ENCODE results near the gene SPECC1. TPM values are rescaled to one million over a fixed set of nuclear protein-coding genes. Genes with fewer than 3 reads are reported as not detected.

The SPECC1 gene
- total RNA-seq, 1 experiment from 2014 or later, result 55.3 TPM

DNA sequence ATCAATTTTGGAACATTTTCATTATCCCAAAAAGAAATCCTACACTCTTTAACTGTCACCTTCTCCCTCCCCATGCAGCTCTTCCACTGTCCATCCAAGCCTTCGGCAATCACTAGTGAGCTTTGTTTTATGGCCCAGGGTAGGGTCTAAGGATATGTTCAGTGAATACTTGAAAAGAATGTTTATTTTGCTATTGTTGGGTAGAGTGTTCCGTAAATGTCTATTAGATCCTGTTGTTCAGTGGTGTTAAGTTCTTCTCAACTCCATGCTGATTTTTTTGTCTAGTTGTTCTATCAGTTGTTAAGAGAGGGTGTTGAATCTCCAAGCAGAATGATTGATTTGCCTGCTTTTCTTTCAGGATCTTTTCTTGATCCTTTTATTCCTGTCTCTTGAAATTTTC lies 29.9 kb downstream of the SPECC1 start:
- H3K4me3 Mint-ChIP-seq (ENCODE audit: unreplicated experiment), result no peak overlapping the region
- no TSS peak for BruUV-seq (replicated peaks)
- peaks cover 13% of the 10 kb centered on the region for H3K27me3 Mint-ChIP-seq (ENCODE audit: insufficient read depth, unreplicated experiment)
- CTCF ChIA-PET, result no interaction called here
- no peak overlapping the region for H3K27ac Mint-ChIP-seq (ENCODE audit: low read depth, unreplicated experiment)
- DNase-seq (ENCODE audit: unreplicated experiment), result no peak
- no peaks in the 10 kb centered on the region for H3K9me3 Mint-ChIP-seq (ENCODE audit: unreplicated experiment)
- intact Hi-C loops (cut with micrococcal nuclease), result no loop called here
- POLR2A ChIA-PET, result interaction anchor here (0.6 kb wide), 1 partner anchor 10 kb away, joined by 3 read pairs; no protein-coding TSS in a partner anchor
- H3K4me1 Mint-ChIP-seq (ENCODE audit: insufficient read depth, unreplicated experiment), result no peaks in the 10 kb centered on the region
- no peaks in the 10 kb centered on the region for H3K36me3 Mint-ChIP-seq (ENCODE audit: insufficient read depth, unreplicated experiment)
- TF ChIP-seq, protein P1, sequence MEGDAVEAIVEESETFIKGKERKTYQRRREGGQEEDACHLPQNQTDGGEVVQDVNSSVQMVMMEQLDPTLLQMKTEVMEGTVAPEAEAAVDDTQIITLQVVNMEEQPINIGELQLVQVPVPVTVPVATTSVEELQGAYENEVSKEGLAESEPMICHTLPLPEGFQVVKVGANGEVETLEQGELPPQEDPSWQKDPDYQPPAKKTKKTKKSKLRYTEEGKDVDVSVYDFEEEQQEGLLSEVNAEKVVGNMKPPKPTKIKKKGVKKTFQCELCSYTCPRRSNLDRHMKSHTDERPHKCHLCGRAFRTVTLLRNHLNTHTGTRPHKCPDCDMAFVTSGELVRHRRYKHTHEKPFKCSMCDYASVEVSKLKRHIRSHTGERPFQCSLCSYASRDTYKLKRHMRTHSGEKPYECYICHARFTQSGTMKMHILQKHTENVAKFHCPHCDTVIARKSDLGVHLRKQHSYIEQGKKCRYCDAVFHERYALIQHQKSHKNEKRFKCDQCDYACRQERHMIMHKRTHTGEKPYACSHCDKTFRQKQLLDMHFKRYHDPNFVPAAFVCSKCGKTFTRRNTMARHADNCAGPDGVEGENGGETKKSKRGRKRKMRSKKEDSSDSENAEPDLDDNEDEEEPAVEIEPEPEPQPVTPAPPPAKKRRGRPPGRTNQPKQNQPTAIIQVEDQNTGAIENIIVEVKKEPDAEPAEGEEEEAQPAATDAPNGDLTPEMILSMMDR (IDR thresholded peaks at IDR 0.05; ENCODE audit: unreplicated experiment), result no peak

DNA sequence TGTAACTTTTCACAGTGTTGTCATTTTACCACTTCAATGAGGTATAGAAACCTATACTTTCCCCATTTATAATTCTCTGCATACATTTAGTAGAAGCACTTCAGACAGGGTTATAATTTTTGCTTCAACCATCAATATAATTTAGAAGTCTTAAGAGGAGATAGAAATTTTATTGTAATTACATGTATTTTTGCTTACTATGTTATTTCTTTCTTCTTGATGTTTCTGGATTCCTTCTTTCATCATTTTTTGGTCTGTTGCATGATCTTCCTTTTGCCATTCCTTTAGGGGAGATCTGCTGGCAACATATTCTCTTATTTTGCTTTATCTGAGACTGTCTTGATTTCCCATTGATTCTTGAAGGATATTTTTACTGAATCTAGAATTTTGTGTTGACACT lies 31.1 kb downstream of the SPECC1 start:
- TF ChIP-seq, protein P1 (IDR thresholded peaks at IDR 0.05; ENCODE audit: unreplicated experiment), result no peak
- Mint-ChIP-seq H3K4me1 (ENCODE audit: insufficient read depth, unreplicated experiment) (no peaks in the 10 kb centered on the region), H3K36me3 (ENCODE audit: insufficient read depth, unreplicated experiment) (no peaks in the 10 kb centered on the region), H3K27me3 (ENCODE audit: insufficient read depth, unreplicated experiment) (peaks cover 13% of the 10 kb centered on the region), H3K4me3 (ENCODE audit: unreplicated experiment) (no peak overlapping the region), H3K9me3 (ENCODE audit: unreplicated experiment) (no peaks in the 10 kb centered on the region), H3K27ac (ENCODE audit: low read depth, unreplicated experiment) (no peak overlapping the region)
- POLR2A ChIA-PET, result interaction anchor here (0.7 kb wide), 1 partner anchor 20 kb away, joined by 3 read pairs; no protein-coding TSS in a partner anchor
- DNase-seq (ENCODE audit: unreplicated experiment), result no peak
- CTCF ChIA-PET, result no interaction called here
- intact Hi-C loops (cut with micrococcal nuclease), result no loop called here
- BruUV-seq (replicated peaks), result no TSS peak

DNA sequence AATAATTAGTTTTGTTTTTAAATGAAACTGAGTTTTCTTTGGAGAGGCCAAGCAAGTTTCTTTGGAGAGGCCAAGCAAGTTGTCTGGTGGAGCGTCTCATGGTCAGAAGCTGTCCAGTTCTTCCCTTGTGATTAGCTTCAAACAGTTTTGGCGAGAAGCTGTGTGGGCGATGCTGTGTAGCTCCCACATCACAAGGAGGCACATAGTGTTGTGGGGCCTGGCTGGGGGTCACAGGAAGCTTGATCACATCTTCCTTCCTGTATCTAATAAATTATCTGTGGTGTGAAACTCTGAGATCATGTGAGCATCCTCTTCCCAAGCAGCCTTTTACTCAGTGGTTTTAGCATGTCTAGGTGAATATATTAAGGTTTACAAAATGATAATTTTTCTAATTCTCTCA lies 33.9 kb downstream of the SPECC1 start:
- DNase-seq (ENCODE audit: unreplicated experiment), result no peak
- no peak overlapping the region for H3K27ac Mint-ChIP-seq (ENCODE audit: low read depth, unreplicated experiment)
- H3K4me3 Mint-ChIP-seq (ENCODE audit: unreplicated experiment), result no peak overlapping the region
- ChIA-PET CTCF (interaction anchor here (0.6 to 1.1 kb wide), 4 partner anchors 15 to 606 kb away, joined by 3 to 4 read pairs (median 4); no protein-coding TSS in a partner anchor), POLR2A (no interaction called here)
- H3K36me3 Mint-ChIP-seq (ENCODE audit: insufficient read depth, unreplicated experiment), result no peaks in the 10 kb centered on the region
- H3K4me1 Mint-ChIP-seq (ENCODE audit: insufficient read depth, unreplicated experiment), result no peaks in the 10 kb centered on the region
- TF ChIP-seq, protein P1 (IDR thresholded peaks at IDR 0.05; ENCODE audit: unreplicated experiment), result no peak
- BruUV-seq (replicated peaks), result no TSS peak
- H3K27me3 Mint-ChIP-seq (ENCODE audit: insufficient read depth, unreplicated experiment), result peaks cover 20% of the 10 kb centered on the region
- no peaks in the 10 kb centered on the region for H3K9me3 Mint-ChIP-seq (ENCODE audit: unreplicated experiment)
- intact Hi-C loops (cut with micrococcal nuclease), result no loop called here

DNA sequence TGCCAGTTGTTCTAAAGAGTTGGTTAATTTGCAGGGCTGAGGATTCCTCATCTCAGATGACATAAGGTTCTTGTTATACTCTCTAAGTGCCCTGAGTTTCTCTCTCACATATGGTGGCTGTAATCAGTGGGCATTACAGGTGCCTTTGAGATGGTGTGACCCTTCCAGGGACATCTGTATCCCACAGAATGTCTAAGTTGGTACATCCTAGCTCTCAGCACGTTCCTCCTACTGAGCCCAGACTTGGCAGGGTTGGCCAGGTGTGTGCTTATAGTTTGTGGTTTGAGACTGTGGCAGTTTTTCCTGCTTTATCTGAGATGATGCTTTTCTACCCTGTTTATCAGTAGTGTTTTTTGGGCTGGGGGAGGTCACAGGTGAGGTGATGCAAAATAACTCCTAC lies 36.3 kb downstream of the SPECC1 start:
- H3K27me3 Mint-ChIP-seq (ENCODE audit: insufficient read depth, unreplicated experiment), result peaks cover 17% of the 10 kb centered on the region
- H3K36me3 Mint-ChIP-seq (ENCODE audit: insufficient read depth, unreplicated experiment), result no peaks in the 10 kb centered on the region
- CTCF ChIA-PET, result interaction anchor here (0.7 to 0.9 kb wide), 3 partner anchors 36 to 706 kb away, joined by 3 to 4 read pairs (median 3); no protein-coding TSS in a partner anchor
- intact Hi-C loops (cut with micrococcal nuclease), result no loop called here
- POLR2A ChIA-PET, result no interaction called here
- no peak for DNase-seq (ENCODE audit: unreplicated experiment)
- H3K9me3 Mint-ChIP-seq (ENCODE audit: unreplicated experiment), result no peaks in the 10 kb centered on the region
- BruUV-seq (replicated peaks), result no TSS peak
- no peaks in the 10 kb centered on the region for H3K4me1 Mint-ChIP-seq (ENCODE audit: insufficient read depth, unreplicated experiment)
- H3K4me3 Mint-ChIP-seq (ENCODE audit: unreplicated experiment), result no peak overlapping the region
- no peak overlapping the region for H3K27ac Mint-ChIP-seq (ENCODE audit: low read depth, unreplicated experiment)
- TF ChIP-seq, protein P1 (IDR thresholded peaks at IDR 0.05; ENCODE audit: unreplicated experiment), result no peak
